Esophagus squamous epithelium (tissue), 4 donors: ENCODE data around the gene NUBP1.

ENCODE experiments used
- CTCF ChIP-seq, 6 experiments: fragments of 450-650 bp in 4 of 6; fragments of 200-600 bp in 2 of 6; sonication (generic) in 2 of 6; IDR thresholded peaks; one replicate each; pipeline ENCODE4 v1.5.1; 2016 to 2019; ENCODE audit warnings: antibody characterized with exemption in 6 of 6, mild to moderate bottlenecking in 4 of 6, moderate library complexity in 4 of 6
- POLR2A ChIP-seq, 4 donors: fragments of 450-650 bp; IDR thresholded peaks; one replicate each; pipeline ENCODE4 v1.6.1; 2017; ENCODE audit warnings: antibody characterized with exemption in 4 of 4, mild to moderate bottlenecking in 4 of 4, moderate library complexity in 3 of 4

- TF ChIP-seq CTCF (IDR thresholded peaks at IDR 0.05) (no peak), POLR2A (IDR thresholded peaks at IDR 0.05) (no peak)
Measured at GRCh38 chr16:10699756-10700155, 43.9 kb upstream of the NUBP1 start.
